ENCODE data around the gene C19orf25. TPM values are rescaled to one million over a fixed set of nuclear protein-coding genes. Genes with fewer than 3 reads are reported as not detected.

Gene C19orf25
- total RNA-seq = 10 to 100 TPM; 35.5 to 68.5 (median 61.9) TPM

DNA sequence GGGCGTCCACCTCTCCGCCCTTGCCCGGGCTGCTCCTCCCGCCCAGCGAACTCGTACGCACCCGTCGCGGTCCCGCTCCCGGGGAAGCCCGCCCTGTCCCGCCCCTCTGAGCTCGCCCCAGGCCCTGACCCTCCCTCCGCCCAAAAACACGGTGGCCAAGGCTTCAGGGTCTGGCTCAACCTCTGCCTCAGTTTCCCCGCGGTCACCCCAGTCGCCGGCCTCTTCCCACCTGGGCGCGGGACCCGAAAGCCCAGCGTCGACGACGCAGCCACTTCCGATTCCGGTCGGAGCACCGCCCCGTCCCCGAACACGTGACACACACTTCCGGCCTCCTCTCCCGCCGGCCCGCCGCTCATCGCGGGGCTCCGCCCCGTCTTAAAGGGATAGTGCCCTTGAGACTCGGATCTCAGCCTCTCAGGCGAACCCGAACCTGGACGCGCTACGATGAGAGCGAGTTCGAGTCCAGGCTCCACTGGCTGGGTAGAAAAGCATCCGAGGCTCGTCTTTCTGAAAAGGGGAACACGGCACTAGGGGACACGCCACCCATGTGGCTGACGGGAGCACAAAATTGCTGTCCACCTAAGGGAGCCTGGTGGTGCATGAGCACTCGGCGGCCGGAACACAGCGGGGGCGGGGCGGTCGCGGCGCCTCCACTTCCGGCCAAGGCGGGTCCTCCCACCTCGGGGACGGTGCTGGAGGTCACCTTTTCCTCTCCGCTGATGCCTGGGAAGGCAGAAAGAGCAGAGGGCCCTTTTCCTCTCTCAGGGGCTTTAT is at the start of gene C19orf25:
Gene C19orf25 (minus strand): TSS at position 282 of the 774 bp plus-strand sequence. CDS start 312 bp downstream, outside the sequence.
- DNase-seq = peak; percentile 94 to 97 (median 97)
- H3K4me3 ChIP-seq = peak within 1 kb of the TSS; percentile 63 to 99 (median 81)
- peak within 1 kb of the TSS; percentile 74 to 85 (median 82) for H3K27ac ChIP-seq
- no peaks in the 10 kb centered on the region for H3K27me3 ChIP-seq
- TF ChIP-seq, protein P1, sequence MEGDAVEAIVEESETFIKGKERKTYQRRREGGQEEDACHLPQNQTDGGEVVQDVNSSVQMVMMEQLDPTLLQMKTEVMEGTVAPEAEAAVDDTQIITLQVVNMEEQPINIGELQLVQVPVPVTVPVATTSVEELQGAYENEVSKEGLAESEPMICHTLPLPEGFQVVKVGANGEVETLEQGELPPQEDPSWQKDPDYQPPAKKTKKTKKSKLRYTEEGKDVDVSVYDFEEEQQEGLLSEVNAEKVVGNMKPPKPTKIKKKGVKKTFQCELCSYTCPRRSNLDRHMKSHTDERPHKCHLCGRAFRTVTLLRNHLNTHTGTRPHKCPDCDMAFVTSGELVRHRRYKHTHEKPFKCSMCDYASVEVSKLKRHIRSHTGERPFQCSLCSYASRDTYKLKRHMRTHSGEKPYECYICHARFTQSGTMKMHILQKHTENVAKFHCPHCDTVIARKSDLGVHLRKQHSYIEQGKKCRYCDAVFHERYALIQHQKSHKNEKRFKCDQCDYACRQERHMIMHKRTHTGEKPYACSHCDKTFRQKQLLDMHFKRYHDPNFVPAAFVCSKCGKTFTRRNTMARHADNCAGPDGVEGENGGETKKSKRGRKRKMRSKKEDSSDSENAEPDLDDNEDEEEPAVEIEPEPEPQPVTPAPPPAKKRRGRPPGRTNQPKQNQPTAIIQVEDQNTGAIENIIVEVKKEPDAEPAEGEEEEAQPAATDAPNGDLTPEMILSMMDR (IDR thresholded peaks at IDR 0.05) = peak in 2 of 6 experiments; percentile 12 to 23
- peak; percentile 57 to 68 for TF ChIP-seq POLR2A (IDR thresholded peaks at IDR 0.05)
- H3K9me3 ChIP-seq = no peaks in the 10 kb centered on the region
- peaks cover 0 to 22% (median 0%) of the 10 kb centered on the region in 3 donors for H3K36me3 ChIP-seq
- H3K4me1 ChIP-seq = peaks cover 0 to 16% (median 14%) of the 10 kb centered on the region in 4 donors

DNA sequence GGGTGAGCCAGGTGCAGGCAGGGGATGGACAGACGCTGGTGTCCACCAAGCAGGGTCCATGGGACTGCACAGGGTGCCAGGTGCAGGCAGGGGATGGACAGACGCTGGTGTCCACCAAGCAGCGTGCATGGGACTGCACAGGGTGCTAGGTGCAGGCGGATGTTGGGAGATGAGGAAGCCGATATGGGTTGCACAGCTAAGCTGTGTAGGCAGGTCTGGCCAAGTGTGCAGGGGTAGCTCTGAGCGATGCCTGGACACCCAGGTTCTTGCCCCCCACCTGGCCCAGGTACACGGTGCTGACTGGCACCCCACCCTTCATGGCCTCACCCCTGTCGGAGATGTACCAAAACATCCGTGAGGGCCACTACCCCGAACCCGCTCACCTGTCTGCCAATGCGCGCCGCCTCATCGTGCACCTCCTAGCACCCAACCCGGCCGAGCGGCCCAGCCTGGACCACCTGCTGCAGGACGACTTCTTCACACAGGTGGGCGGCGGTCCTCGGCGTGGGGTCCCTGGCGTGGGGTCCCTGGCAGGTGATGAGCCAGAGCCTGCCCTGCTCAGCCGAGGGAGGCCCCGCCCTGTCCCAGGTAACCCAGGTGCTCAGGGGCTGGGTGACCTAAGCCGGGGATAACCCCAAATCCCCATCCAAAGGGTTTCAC is 48.8 kb upstream of the C19orf25 start:
- TF ChIP-seq, protein P1 (IDR thresholded peaks at IDR 0.05) = no peak
- no peak for TF ChIP-seq POLR2A (IDR thresholded peaks at IDR 0.05)
- Histone ChIP-seq H3K9me3 (no peaks in the 10 kb centered on the region), H3K27ac (no peak overlapping the region), H3K36me3 (no peaks in the 10 kb centered on the region), H3K4me1 (peaks cover 0 to 7% (median 3%) of the 10 kb centered on the region in 4 donors), H3K4me3 (no peak overlapping the region), H3K27me3 (peaks cover 0 to 28% of the 10 kb centered on the region in 2 donors)
- no peak for DNase-seq

DNA sequence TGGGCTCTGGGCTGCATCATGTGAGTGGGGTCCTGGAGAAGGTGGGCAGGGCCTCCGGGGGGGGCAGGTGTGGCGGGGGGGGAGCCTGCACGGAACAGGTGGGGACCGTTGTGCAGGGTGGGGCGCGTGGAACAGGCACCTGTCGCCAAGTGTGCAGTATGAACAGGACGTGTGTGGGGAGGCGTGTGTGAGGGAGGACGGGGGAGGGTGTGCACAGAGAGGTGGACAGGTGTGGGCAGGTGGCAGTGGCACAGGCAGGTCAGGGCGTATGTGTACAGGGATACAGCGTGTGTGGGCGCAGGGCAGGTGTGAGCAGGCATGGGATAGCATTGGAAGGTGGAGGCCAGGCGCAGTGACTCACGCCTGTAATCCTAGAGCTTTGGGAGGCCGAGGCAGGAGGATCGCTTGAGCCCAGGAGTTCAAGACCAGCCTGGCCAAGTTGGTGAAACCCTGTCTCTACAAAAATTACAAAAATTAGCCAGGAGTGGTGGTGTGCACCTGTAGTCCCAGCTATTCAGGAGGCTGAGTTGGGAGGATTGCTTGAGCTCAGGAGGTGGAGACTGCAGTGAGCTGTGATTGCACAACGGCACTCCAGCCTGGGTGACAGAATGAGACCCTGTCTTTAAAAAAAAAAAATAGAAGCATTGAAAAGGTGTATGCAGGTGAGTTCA is 48.1 kb upstream of the C19orf25 start:
- Histone ChIP-seq H3K27ac (no peak overlapping the region), H3K9me3 (no peaks in the 10 kb centered on the region), H3K36me3 (no peaks in the 10 kb centered on the region), H3K4me3 (no peak overlapping the region), H3K27me3 (peaks cover 0 to 28% of the 10 kb centered on the region in 2 donors), H3K4me1 (peaks cover 0 to 7% (median 3%) of the 10 kb centered on the region in 4 donors)
- no peak for DNase-seq
- TF ChIP-seq, protein P1 (IDR thresholded peaks at IDR 0.05) = no peak
- TF ChIP-seq POLR2A (IDR thresholded peaks at IDR 0.05) = no peak

DNA sequence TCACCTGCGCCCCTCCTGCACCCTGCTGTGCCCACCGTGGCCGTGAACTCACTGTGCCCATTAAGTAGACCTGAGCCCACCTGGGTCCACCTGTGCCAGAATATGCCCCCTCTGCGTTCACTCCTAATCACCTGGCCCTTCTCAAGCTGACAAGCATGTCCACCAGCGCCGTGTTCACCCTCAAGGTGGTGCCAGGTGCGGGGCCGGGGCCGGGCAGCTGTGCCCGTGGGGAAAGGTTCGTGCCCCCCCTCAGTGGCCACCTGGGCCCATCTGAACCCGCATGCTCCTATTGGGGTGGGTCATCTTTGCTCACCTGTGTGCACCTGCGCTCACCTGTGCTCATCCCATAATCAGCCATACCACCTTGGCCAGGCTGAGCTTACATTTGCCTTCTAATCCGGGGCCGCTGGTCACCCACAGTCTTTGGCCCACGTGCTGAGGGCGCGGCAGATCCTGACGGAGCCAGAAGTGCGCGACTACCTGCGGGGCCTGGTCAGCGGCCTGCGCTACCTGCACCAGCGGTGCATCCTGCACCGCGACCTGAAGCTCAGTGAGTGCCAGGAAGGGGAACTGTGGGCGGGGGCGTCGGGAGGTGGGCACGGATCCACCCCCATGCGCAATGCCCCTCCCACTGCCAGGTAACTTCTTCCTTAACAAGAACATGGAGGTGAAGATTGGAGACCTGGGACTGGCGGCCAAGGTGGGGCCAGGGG is 47.2 kb upstream of the C19orf25 start:
- no peak for DNase-seq
- H3K27me3 ChIP-seq = peaks cover 0 to 28% of the 10 kb centered on the region in 2 donors
- no peak overlapping the region for H3K27ac ChIP-seq
- H3K36me3 ChIP-seq = no peaks in the 10 kb centered on the region
- no peak for TF ChIP-seq POLR2A (IDR thresholded peaks at IDR 0.05)
- TF ChIP-seq, protein P1 (IDR thresholded peaks at IDR 0.05) = no peak
- no peaks in the 10 kb centered on the region for H3K9me3 ChIP-seq
- peaks cover 0 to 7% (median 3%) of the 10 kb centered on the region in 4 donors for H3K4me1 ChIP-seq
- H3K4me3 ChIP-seq = no peak overlapping the region

DNA sequence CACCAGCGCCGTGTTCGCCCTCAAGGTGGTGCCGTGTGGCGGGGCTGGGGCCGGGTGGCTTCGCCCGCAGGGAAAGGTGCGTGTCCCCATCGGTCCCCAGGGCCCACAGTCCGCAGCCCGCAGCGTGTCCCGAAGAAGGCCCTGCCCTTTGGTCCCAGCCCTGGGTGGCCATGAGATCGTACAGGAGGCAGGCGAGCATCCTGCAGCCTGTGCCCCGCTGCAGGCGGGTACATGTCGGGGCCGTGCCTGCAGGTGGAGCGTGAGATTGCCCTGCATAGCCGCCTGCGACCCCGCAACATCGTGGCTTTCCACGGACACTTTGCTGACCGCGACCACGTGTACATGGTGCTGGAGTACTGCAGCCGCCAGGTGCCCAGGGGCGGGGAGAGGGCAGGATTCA is 46.3 kb upstream of the C19orf25 start:
- peaks cover 0 to 28% of the 10 kb centered on the region in 2 donors for H3K27me3 ChIP-seq
- H3K36me3 ChIP-seq = no peaks in the 10 kb centered on the region
- H3K4me3 ChIP-seq = no peak overlapping the region
- peaks cover 0 to 7% (median 3%) of the 10 kb centered on the region in 4 donors for H3K4me1 ChIP-seq
- H3K9me3 ChIP-seq = no peaks in the 10 kb centered on the region
- no peak for TF ChIP-seq POLR2A (IDR thresholded peaks at IDR 0.05)
- TF ChIP-seq, protein P1 (IDR thresholded peaks at IDR 0.05) = no peak
- DNase-seq = no peak
- H3K27ac ChIP-seq = no peak overlapping the region

All from Peyer's patch (tissue), 4 donors.